HG02840 (cell line): ENCODE data around the gene MPDZ.

Experiments
- ATAC-seq: cut with Tn5 transposase; IDR thresholded peaks from one replicate; pipeline ENCODE4 v1.9.1; 2021; ENCODE audit warnings: mild to moderate bottlenecking, moderate library complexity, moderate number of reproducible peaks; ENCODE audit not compliant: unreplicated experiment, low FRiP score

MPDZ gene

GRCh38 chr9:13279284-13280141, at the start of gene MPDZ:
Gene MPDZ, minus strand, starts transcription at chr9:13279692. Its CDS starts 29,377 bp downstream, at chr9:13250315.
- no peak for ATAC-seq

- no peak for ATAC-seq
Observed at GRCh38 chr9:13324988-13325387, 45.5 kb upstream of the MPDZ start.

DNA sequence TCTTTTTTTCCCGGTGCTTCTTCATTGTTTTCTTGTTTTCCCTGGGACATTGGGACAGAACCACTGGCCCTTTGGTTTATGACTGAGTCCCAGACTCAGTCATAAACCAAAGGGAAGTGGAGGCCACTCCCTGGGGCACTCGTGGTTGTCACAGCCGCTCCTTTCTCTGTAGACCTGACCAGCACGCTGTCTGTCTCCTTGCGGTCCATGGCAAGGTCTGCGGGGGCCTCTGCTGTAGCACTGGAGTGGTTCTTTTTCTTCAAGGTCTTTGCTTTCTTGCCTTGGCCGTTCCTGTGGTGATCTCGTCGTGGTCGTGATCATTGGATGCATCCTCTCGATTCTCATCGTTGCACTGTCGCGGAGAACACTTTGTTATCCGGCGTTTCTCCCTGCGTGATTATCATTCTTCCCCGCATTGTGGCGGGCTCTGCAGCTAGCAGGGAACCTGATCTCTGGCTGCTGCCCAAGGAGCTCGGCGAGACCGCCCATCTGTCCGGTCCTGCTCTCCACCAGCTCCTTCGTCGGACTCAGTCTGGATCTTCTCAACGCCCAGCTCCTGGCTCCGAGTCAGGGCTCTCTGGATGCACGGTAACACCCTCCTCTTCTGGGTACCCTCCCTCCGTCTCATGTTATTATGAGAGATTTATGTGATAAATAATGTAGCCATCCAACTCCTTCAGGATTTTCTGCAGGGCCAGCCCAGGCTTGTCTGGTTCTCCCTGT, 43.5 kb upstream of the MPDZ start:
- no peak for ATAC-seq

- no peak for ATAC-seq
Observed at GRCh38 chr9:13318027-13318426, 38.5 kb upstream of the MPDZ start.

DNA sequence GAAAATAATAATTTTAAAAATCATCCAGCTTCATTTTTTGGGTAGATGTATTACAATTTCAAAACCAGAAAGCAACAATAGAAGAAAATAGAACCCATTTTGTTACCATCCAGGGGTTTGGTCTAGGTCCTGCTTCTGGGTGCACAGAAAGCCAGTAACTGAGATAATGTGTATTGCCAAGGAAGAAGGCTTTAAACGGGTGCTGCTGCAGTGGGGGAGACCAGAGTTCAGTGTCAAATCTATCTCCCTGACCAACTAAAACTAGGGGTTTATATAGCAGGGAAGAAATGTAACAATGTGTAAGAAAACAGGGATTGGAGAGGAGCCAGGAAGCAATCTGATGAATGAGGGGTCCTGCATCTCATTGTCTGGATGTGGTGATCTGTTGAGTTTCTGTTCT, 17.5 kb upstream of the MPDZ start:
- ATAC-seq, result no peak

- ATAC-seq, result no peak
Observed at GRCh38 chr9:13295556-13295955, 16.1 kb upstream of the MPDZ start.

DNA sequence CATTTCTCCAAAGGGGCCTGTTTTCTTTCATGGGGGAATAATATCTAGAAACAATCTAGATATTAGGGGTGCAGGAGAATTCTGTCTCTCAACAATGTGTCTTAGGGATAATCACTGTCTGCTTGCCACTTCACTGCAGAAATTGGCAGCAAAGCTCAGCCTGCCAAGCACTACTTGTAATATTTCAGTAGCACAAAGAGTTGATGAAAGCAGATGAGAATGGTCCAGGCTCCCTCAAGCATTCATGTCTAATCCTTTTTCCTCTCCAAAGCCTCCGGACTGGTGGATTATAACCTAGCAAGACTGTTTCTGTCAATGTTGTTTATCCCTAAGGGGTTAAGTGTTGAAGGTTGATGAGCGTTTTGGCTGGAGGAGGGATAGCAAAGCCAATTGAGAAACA, 13.3 kb upstream of the MPDZ start:
- no peak for ATAC-seq

DNA sequence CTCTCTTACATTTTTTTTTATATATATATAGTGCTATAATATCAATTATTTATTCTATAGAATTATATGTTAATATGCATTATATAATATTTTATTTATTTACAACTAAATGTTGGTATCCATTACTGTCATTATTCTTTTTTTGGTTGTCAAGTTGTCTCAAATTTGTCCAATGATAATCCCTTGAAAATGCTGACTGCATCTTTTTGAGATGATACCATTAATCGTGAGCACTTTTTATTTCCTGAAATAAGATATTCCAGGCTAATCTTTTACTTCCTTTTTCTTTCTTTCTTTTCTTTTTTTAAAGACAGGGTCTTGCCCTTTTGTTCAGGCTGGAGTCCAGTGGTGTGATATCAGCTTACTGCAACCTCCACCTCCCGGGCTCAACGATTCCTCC, 12.7 kb upstream of the MPDZ start:
- ATAC-seq, result no peak

- ATAC-seq, result no peak
Observed at GRCh38 chr9:13291718-13292117, 12.2 kb upstream of the MPDZ start.

DNA sequence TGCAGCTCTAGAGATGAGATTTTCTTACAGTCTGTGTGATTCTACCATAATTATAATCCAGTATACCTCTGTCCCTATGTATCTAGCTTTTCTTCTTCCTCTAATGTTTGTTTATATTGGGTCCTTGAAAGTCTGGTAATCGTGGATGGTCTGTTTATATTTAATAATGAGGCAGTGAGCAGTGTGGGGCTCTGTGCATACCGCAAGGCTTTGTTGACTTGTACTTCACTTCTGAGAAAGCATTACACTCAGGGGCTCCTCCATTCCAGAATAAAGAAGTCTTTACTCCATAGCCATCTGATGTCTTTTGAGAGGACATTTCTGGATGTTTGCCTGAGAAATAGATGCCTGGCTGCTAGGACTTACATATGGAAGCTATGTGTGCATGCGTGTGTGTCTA, 4.5 kb upstream of the MPDZ start:
- ATAC-seq, result no peak

- ATAC-seq, result no peak
Observed at GRCh38 chr9:13282998-13283397, 3.5 kb upstream of the MPDZ start.

DNA sequence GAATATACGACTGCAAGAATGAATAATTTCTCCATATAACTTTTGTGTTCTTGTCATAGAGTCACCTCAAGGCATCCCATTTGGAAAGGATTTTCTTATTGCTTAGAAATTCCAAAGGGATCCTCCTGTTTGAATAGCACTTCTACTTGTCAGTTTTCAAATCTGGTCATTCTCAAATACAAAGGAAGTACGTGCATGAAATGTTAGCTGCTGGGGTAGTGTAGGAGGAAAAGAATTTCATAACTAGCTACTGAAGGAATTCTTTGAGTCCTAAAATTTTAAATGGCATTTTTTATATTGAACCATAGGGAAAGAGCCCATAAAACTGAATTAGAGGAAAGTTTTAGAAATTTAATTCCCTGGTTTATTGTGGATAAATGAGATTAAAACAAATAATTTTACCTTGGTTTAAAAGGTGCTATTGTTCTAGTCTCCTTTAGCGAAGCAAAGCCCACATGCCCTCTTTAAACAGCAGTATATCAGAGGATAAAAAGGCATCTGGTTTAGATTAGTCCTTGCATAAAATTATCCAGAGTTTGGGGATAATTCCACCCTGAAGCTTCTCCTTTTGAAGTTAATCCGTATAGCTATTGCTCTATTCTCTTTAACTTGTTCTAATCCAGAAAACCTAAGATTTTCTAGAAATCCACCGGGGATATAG, 2.0 kb upstream of the MPDZ start:
- ATAC-seq, result no peak

- ATAC-seq, result no peak
Observed at GRCh38 chr9:13278368-13279246, 885 bp downstream of the MPDZ start.

GRCh38 chr9:13278023-13278367, 1.5 kb downstream of the MPDZ start:
- no peak for ATAC-seq

DNA sequence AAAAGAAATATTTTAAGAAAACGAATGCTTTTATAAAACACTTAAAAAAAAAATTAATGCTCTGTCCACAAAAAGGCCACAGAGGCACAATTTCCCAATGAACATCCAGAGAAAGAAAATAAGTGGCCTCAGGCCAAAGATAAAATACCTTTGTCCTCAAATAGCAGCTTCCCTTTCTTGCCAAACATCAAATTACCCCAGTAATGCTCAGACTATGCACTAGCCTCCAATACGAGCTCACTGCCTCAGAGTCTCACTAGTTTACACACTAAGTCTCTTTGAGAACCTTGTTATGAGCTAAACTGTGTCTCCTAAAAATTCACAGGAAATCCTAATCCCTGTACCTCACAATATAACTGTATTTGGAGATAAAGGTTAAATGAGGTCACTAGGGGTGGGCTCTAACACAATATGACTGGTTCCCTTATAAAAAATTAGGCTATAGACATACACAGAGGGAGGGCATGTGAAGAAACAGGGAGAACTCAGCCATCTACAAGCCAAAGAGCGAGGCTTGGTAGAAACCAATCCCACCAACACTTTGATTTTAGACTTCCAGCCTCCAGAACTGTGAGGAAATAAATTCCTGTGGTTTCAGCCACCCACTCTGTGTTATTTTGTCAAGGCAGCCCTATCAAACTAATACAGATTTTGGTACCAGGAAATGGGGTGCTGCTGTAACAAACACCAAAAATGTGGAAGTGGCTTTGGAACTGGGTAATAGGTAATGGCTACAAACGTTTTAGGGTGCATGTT, 4.4 kb downstream of the MPDZ start:
- no peak for ATAC-seq

DNA sequence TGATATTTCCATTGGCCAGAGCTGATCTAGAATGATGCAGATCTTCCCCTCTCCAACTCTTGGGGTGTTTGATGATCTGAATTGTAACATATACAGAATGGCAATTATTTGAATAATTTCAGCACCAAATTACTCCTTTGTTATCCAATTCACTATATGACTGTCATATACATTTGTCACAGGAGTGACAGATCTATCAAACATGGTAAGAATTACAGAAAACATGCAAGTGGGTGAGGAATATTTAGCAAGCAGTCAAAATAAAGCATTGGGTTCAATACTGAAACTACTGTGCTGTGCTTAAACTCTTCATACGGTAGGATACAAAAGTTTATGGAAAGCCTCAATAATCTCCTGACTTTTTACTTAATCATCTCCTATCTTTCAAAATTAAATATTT, 8.8 kb downstream of the MPDZ start:
- ATAC-seq, result no peak

DNA sequence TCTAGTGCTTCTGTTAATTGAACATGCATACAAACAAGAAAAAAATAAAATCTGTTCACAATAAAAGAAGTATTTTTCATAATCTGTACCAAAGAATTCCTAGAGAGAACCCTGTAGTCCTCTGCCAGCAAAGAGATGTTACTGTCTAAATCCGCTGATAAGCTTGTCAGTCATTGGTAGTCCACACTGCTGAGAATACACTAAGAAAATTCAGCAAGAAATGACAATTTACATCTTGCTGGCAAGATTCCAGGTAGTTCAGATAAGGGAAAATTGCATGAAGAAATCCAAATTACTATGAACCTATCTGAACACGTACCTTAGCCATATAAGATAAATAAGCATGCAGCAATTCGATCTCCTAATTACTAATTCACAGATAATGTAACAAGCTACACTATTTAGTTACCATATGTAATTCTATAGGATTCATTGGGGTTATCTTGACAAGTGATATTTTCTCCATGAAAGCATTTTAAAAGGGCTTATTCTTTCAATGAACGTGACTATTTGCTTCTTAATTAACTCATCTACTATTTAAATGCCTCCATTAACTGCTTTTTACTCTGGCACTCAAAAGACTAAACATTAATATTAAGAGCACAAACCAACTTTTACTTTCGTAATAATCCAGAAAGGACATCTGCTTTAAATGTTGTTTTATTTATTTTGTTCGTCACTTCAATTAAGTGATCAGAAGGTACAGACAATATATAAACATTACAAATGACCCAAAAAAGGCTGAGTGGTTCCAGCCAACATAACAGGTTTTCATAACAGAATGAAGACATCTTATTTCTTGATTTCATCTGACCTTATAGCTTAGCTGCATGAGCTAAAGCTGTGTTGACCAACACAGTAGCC, 9.7 kb downstream of the MPDZ start:
- no peak for ATAC-seq

DNA sequence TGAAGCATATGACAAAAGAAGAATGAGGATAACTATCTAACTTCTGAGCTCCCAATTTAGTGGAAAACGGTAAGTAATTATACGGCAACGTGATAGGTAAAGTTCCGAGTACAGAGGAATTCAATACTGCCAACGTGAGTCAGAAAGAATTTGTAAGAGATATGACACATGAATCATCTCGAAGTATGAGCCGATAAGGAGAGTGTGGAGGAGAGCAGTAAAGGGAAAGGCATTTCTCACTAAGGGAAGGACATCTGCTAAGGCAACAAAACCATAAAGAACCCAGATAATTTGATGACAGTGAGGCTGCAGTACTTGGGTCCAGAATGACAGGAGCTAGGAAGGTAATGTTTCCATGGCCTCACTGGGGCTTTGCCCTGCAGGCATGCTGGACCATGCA, 11.0 kb downstream of the MPDZ start:
- no peak for ATAC-seq

DNA sequence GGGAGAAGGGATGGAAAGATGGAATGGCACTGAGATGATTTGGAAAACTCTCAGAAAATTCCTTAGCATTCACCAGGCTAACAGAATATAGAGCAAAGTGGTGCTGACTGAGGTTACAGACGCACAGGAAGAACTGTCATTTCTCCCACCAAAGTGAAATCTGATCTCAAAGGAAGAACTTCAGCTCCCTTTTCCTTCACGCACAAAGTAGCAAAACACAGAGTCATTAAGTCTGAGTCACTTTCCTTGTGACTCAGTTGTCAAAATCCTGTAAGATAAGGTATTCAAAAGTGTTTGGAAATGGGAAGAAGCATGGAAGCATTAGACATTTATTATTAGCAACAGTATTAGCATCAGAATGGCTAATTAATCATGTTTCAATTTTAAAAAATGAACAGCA, 11.7 kb downstream of the MPDZ start:
- no peak for ATAC-seq
